ENCODE data around the gene LMCD1.

The LMCD1 gene

DNA sequence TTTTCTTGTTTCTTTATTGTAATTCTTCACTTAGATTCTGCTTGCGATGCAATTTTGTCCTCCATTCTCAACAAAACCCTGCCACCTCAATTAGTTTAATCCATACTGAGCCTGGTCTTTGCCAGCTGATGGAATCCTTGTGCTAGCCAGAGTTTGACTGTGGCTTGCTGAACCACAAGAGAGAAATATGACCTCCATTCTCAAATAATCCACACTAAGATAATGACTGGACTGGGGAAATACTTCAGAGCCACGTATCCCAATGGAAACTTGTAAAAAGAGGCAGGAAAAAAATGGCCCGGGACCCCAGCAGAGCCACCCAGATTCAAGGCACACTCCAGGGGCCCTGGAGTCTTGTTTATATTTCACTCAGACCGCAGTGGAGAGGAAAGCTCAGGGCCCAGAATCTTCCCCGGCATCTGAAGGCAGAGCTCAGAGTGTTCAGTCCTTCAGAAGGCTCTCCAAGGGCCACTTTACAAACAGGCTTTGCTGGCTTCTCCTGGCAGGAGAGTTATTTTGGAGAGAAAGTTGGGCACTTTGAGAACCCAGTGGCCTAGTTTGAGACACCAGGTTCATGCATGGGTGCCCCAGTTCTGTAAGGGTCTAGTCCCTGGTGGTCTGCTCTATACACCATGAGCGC lies 80.3 kb downstream of the LMCD1 start:
- TF ChIP-seq, protein P1, sequence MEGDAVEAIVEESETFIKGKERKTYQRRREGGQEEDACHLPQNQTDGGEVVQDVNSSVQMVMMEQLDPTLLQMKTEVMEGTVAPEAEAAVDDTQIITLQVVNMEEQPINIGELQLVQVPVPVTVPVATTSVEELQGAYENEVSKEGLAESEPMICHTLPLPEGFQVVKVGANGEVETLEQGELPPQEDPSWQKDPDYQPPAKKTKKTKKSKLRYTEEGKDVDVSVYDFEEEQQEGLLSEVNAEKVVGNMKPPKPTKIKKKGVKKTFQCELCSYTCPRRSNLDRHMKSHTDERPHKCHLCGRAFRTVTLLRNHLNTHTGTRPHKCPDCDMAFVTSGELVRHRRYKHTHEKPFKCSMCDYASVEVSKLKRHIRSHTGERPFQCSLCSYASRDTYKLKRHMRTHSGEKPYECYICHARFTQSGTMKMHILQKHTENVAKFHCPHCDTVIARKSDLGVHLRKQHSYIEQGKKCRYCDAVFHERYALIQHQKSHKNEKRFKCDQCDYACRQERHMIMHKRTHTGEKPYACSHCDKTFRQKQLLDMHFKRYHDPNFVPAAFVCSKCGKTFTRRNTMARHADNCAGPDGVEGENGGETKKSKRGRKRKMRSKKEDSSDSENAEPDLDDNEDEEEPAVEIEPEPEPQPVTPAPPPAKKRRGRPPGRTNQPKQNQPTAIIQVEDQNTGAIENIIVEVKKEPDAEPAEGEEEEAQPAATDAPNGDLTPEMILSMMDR (IDR thresholded peaks at IDR 0.05; ENCODE audit: control insufficient read depth, extremely low read depth, insufficient read depth), result no peak

DNA sequence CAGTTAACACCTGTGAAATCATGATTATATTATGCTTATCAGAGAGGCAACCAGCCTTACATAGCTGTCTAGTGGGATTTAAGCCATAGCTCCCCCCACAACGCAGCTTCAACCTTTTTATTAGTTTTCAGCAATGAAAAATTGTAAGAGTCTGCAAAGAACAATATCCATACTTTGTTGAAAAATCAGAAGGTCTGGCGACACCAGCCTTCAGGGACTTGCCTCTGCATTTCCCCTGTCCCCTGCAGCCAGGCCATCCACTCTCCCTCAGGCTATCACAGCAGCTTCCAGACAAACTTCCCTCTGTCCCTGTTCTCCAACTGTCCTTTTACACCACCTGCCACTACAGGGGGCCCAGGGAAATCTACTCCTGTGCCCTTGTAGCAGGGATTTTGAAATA lies 83.0 kb downstream of the LMCD1 start:
- no peak overlapping the region for H3K4me3 ChIP-seq (ENCODE audit: low read depth, low read length)
- TF ChIP-seq, protein P1 (IDR thresholded peaks at IDR 0.05; ENCODE audit: control insufficient read depth, extremely low read depth, insufficient read depth), result no peak
- no peak for DNase-seq (ENCODE audit: low read depth)

More for the DNA sequence above, 80.3 kb downstream of the LMCD1 start:
- no peak overlapping the region for H3K4me3 ChIP-seq (ENCODE audit: low read depth, low read length)
- DNase-seq (ENCODE audit: low read depth), result no peak

DNA sequence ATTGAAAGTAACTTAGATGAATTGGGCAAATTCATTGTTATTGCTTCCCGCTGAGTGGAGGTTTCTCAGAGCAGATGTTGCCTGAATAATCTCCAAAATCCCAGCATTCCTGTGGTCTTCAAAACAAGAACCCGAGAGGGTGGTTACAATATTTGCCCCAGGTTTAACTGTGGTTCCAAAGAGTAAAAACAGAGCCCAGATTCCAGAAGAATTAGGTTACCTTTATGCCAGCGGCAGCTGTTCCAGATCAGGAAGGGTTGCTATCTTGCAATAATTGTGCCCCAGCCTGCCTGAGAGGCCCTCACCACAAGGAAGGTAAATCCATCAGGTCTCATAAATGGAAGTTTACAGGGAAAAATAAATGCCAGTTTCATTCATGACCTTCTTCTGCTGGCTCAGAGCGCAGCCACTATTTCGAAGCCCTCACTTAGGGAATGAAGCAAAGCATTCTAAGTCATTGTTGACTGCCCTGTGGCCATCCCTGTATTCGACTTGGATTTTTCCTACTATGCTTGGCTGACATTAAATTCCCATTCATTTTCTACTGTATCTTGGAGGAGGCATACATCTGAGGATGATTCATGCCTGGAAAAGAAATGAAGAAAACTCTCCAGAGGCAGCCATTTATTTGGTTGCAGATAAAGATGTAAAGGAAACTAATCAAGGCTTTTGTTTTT lies 88.4 kb downstream of the LMCD1 start:
- DNase-seq (ENCODE audit: low read depth), result no peak
- TF ChIP-seq, protein P1 (IDR thresholded peaks at IDR 0.05; ENCODE audit: control insufficient read depth, extremely low read depth, insufficient read depth), result no peak
- no peak overlapping the region for H3K4me3 ChIP-seq (ENCODE audit: low read depth, low read length)

DNA sequence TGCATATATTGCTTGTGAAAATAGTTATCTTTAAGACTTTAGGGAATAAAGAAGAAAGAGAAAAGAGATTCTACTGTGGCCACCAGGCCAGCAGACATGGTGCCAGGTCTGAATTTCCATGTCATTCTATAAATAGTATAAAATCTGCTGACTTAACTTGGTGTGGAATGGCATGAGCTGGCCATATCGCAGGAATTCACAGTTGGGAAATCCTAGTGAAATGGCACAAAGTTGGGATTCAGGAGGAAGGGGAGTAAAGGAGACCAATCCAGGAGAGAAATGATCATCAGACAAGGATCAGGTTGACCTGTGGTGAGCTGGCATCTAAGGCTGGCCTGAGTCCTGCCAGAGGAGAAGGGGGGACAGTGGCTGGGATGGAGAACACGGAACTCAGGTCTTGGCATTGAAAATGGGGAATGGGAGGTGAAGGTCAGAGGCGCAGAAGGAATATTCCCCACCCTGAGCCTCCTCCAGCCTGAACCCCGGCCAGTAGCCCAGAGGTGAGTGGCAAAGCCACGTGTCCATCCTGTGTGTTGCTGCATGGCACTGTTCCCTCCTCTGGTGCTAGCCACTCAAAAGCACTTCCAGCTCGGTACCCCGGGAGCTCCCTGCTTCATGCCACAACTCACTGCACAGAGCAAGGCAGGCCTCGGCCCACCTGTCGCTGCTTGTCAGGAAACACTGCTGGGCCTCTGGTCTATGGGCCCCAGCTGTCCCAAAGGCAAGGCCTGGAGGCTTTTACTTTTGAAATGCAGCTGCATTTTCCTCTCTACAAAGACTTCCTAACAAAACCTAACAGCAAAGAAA lies 91.6 kb downstream of the LMCD1 start:
- no peak for DNase-seq (ENCODE audit: low read depth)
- TF ChIP-seq, protein P1 (IDR thresholded peaks at IDR 0.05; ENCODE audit: control insufficient read depth, extremely low read depth, insufficient read depth), result no peak
- no peak overlapping the region for H3K4me3 ChIP-seq (ENCODE audit: low read depth, low read length)

DNA sequence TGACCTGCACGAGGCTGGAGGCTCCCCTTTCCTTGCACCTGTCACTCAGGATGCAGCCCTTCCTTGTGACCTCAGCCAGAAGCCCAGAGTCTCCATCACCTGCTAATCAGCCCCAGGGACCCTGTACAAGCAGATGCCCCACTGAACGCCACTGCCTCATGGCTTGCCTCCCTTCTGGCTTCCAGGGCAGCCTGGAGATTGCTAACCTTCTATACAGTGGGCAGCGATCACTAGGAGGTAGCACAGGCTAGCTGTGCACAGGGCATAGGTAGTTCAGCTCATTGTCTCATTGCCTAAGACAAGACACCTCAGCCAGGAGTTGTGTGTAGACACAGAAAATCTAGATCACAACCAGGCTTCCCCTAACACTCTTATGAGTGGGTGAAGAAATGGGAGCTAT lies 93.6 kb downstream of the LMCD1 start:
- H3K4me3 ChIP-seq (ENCODE audit: low read depth, low read length), result no peak overlapping the region
- TF ChIP-seq, protein P1 (IDR thresholded peaks at IDR 0.05; ENCODE audit: control insufficient read depth, extremely low read depth, insufficient read depth), result no peak
- no peak for DNase-seq (ENCODE audit: low read depth)

DNA sequence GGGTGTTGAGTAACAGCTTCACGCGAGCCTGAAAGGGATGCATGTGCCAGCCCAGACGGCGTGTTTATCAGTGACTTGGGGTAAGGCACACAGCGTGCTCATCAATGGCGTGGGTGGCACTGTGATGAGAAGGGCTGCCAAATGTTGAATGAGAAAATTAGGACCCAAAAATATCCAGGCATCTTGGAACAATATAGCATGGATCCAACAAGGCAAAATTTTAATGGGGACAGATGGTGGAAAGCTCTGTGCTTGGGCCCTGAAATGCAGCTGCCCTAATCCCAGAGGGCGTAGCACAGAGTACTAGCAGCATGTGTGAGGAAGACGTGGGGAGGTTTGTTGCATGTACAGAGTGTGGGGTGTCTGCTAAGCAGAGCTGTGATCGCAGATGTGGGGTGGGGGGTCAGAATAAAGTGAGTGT lies 94.1 kb downstream of the LMCD1 start:
- DNase-seq (ENCODE audit: low read depth), result no peak
- TF ChIP-seq, protein P1 (IDR thresholded peaks at IDR 0.05; ENCODE audit: control insufficient read depth, extremely low read depth, insufficient read depth), result no peak
- H3K4me3 ChIP-seq (ENCODE audit: low read depth, low read length), result no peak overlapping the region

Measured in LNCaP clone FGC (cell line).